ENCODE measurements around the gene COP1.

The COP1 gene

DNA sequence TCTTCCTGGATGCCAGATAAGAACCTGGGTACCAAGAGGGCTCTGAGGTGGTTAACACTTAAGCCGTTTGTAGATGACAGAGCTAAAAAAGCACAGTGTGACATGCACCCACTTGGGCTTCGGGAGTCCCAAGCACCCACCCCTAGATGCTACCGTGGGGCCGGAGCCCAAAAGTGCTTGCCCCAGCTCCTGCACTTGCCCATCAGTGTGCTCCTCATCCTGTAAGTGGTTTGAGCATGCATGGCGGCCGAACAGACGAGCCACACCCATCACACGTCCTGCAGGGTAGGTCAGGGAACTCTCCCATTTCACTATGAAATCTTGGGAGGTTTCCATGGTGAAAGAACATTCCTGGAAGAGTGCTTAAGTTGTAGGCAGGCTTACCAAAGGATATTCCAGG lies 304.8 kb downstream of the COP1 start:
- no peak overlapping the region for H3K4me3 ChIP-seq
- H3K27ac ChIP-seq, result no peak overlapping the region
- TF ChIP-seq CTCF (IDR thresholded peaks at IDR 0.05), result no peak
- no peak for DNase-seq (ENCODE audit: low spot score)

- no peak for DNase-seq (ENCODE audit: low spot score)
- TF ChIP-seq CTCF (IDR thresholded peaks at IDR 0.05), result no peak
- H3K27ac ChIP-seq, result no peak overlapping the region
- no peak overlapping the region for H3K4me3 ChIP-seq
Measured at GRCh38 chr1:175901076-175901836, 305.8 kb downstream of the COP1 start.

- DNase-seq (ENCODE audit: low spot score), result no peak
- TF ChIP-seq CTCF (IDR thresholded peaks at IDR 0.05), result no peak
- Histone ChIP-seq H3K4me3 (no peak overlapping the region), H3K27ac (no peak overlapping the region)
Measured at GRCh38 chr1:175900171-175900570, 306.9 kb downstream of the COP1 start.

DNA sequence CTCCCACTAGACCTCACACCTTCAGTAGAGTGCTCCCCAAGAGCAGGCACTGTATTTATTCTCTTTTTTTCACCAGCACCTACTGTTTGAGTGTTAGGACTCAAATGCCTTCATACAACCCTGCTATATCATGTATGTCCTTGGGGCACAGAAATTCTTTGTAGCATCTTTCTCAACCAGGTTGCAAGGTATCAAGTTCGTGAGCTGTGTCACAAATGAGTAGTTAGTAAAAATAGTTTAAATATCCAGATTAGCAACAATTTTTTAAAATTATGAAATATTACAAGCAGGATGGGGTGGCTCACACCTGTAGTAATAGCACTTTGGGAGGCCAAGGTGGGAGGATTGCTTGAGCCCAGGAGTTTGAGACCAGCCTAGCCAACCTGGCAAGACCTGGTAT lies 311.1 kb downstream of the COP1 start:
- no peak for DNase-seq (ENCODE audit: low spot score)
- no peak for TF ChIP-seq CTCF (IDR thresholded peaks at IDR 0.05)
- Histone ChIP-seq H3K27ac (no peak overlapping the region), H3K4me3 (no peak overlapping the region)

All from coronary artery (tissue), 2 donors.